Activated T-cell treated with anti-CD3 and anti-CD28 coated beads for 4 hours (primary cell): ENCODE measurements around the gene AKAP1.

Source experiments
- DNase-seq: peaks from one replicate; pipeline ENCODE4 v3.0.0-alpha.2; 2020

AKAP1 gene, protein sequence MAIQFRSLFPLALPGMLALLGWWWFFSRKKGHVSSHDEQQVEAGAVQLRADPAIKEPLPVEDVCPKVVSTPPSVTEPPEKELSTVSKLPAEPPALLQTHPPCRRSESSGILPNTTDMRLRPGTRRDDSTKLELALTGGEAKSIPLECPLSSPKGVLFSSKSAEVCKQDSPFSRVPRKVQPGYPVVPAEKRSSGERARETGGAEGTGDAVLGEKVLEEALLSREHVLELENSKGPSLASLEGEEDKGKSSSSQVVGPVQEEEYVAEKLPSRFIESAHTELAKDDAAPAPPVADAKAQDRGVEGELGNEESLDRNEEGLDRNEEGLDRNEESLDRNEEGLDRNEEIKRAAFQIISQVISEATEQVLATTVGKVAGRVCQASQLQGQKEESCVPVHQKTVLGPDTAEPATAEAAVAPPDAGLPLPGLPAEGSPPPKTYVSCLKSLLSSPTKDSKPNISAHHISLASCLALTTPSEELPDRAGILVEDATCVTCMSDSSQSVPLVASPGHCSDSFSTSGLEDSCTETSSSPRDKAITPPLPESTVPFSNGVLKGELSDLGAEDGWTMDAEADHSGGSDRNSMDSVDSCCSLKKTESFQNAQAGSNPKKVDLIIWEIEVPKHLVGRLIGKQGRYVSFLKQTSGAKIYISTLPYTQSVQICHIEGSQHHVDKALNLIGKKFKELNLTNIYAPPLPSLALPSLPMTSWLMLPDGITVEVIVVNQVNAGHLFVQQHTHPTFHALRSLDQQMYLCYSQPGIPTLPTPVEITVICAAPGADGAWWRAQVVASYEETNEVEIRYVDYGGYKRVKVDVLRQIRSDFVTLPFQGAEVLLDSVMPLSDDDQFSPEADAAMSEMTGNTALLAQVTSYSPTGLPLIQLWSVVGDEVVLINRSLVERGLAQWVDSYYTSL

GRCh38 chr17:57084802-57085447 is at the start of gene AKAP1:
AKAP1 (plus strand) TSS chr17:57085246; CDS start chr17:57105465, 20,219 bp downstream.
- peak; percentile 84 for DNase-seq

- no peak for DNase-seq
Observed at GRCh38 chr17:57035971-57036481, 49.0 kb upstream of the AKAP1 start.

- no peak for DNase-seq
Observed at GRCh38 chr17:57037411-57037810, 47.6 kb upstream of the AKAP1 start.

GRCh38 chr17:57038486-57038885 is 46.6 kb upstream of the AKAP1 start:
- DNase-seq, result no peak

DNA sequence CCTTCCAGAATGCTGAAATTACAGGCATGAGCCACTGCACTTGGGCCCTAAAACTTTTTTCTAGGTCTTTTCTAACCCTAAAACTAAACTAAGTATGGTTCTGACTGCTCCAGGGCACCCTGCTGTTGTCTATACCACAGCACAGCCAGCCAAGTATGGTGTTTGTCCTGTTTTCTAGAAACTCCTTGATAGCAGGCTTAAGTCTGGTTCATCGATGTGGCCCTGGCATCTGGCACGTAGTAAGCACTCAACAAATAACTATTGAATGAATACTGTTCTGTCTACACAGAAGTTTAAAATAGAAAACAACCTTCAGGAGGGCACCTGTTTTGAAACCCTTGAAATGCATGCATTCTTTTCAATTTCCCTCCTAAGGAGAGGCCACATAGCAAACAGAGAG is 44.5 kb upstream of the AKAP1 start:
- DNase-seq, result no peak

- no peak for DNase-seq
Observed at GRCh38 chr17:57043276-57043675, 41.8 kb upstream of the AKAP1 start.

GRCh38 chr17:57044976-57045867 is 39.8 kb upstream of the AKAP1 start:
- no peak for DNase-seq

GRCh38 chr17:57045868-57046704 is 39.0 kb upstream of the AKAP1 start:
- DNase-seq, result peak; percentile 4

- no peak for DNase-seq
Observed at GRCh38 chr17:57046749-57047148, 38.3 kb upstream of the AKAP1 start.

DNA sequence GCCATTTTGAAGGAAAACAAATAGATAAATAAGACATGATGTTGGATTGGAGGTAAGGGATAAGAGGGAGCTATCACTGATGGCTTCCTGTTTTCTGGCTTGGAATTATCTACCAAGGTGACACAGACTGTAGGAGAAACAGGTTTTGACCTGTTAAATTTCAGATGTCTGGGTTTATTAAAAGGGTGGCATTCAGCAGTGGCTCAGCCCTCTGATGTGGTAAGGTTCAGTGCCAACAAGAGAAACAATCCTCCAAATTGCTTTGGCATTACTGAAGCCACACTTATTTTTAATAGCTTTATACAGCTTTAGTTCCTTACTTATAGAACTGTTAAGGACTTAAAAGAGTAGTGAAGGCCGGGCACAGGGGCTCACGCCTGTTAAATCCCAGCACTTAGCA is 37.0 kb upstream of the AKAP1 start:
- no peak for DNase-seq

DNA sequence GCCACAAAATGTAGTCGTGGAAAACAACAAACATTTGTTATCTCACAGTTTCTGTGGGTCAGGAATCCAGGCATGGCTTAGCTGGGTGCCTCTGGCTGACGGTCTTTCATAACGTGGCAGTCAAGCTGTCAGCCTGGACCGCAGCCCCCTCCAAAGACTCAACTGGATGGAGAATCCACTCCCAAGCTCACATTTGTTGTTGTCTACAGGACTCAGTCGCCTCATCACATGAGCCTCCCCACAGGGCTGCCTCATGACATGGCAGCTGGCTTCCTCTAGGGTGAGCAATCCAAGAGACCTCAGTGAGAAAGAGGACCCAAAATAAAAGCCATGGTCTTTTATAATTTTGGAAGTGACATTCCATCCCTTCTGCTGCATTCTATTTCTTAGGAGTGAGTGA is 34.7 kb upstream of the AKAP1 start:
- no peak for DNase-seq

DNA sequence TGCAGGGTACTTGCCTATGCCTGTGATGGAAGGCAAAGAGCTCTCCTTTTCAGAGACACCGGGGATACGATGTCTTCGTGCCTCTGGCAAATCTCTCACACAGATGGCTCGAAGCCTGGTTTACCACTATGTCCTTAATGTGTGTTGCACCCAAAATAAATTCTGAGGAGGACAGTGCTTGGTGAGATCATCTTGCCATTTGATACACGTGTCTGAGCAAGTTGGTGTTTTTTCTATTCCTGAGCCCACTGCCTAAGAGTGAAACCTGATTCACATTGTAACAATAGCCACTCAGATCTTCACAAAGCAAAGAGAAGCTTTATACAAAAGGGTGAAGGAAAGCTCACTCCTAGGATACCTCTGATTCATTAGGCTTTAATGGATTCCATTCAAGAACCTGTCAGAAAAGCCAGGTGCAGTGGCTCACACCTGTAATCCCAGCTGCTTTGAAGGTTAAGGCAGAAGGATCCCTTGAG is 33.1 kb upstream of the AKAP1 start:
- DNase-seq, result no peak

GRCh38 chr17:57062865-57063264 is 22.2 kb upstream of the AKAP1 start:
- no peak for DNase-seq

GRCh38 chr17:57067162-57067561 is 17.9 kb upstream of the AKAP1 start:
- DNase-seq, result no peak

GRCh38 chr17:57067781-57068180 is 17.3 kb upstream of the AKAP1 start:
- DNase-seq, result no peak

GRCh38 chr17:57068222-57068658 is 16.8 kb upstream of the AKAP1 start:
- DNase-seq, result no peak

DNA sequence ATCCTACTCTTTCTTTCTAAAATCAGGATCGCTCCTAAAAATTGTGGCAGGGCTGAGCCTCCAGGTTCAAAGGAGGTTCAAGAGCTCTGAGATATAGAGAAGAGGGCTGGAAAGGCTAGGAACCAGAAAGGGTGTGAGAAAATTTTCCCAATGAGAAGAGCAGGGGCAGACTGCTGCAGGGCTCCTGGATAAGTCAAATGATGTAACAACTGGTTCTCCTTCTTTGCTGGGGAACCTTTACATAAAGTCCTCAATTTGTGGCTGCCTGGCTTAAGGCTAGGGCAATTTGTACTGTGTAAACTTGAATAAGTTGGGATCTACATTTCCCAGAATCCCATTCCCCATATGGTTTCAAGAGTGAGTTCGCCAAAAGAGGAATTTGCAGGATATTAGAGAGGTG is 16.3 kb upstream of the AKAP1 start:
- DNase-seq, result no peak

GRCh38 chr17:57071991-57072944 is 12.8 kb upstream of the AKAP1 start:
- no peak for DNase-seq

DNA sequence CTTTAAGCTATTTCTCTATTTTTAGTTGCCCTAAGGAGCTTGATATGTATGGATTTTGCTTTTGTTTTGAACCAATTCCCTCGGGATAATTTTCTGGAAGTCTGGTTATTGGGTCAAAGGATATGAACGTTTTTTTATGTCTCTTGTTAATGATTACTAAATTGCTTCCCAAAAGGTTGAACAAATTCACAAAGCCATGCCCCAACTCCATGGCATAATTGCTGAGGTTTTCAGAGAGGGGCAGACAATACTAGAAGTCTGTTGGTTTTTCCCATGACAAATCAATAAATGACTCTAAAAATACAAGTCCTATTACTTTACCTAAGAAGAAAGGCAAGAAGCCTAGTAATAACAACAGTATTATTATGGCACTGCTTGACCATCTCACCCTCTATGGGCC is 11.4 kb upstream of the AKAP1 start:
- no peak for DNase-seq

DNA sequence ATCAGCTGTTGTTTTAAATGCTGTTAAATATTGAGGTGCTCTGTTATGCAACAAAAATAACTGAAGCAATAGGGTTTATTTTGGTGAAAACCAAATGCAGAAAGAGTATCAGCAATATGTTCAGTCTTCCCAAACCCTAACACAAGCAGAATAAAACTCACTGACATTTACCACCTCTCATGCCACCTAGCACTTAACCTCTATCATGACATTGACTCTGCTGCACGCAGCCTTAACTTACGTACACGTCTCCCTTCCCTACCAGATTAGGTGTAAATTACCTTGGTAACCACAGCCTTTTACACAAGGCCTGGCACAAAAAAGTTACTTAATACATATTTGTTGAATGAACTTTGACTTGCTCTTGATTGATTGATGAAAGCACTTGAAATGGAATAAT is 9.9 kb upstream of the AKAP1 start:
- no peak for DNase-seq
